PC-3 (cell line): ENCODE data around the gene PLEKHG2. TPM values are rescaled to one million over a fixed set of nuclear protein-coding genes. Genes with fewer than 3 reads are reported as not detected.

Experiments used
- ATAC-seq: fragments of 200-7000 bp; cut with Tn5 transposase; 2 replicates; pipeline ENCODE4 v1.9.1; 2020; ENCODE audit warnings: mild to moderate bottlenecking, moderate library complexity
- BruUV-seq: library from RNA; stranded (reverse); fragments of 400-500 nt; replicated peaks from 2 replicates; lab custom pipeline; 2021; lab: Mats Ljungman, UMichigan
- CTCF ChIA-PET: fragments of 300-600 bp; sonication (Branson Sonifier 250); formaldehyde crosslinking; loops from one replicate; lab custom pipeline; 2022; ENCODE audit warnings: antibody characterized with exemption; lab: Charles Lee
- POLR2A ChIA-PET: fragments of 300-600 bp; sonication (Branson Sonifier 250); formaldehyde crosslinking; loops from one replicate; lab custom pipeline; 2022; ENCODE audit warnings: antibody characterized with exemption; ENCODE audit not compliant: unreplicated experiment; lab: Charles Lee
- DNase-seq: peaks from one replicate; pipeline ENCODE4 v3.0.0-alpha.2; 2015
- H2AFZ ChIP-seq: fragments of 300-600 bp; sonication (generic); 2 replicates; pipeline ENCODE4 v1.6.0; 2016; ENCODE audit warnings: antibody characterized with exemption, low read length
- H3F3A ChIP-seq: fragments of 300-600 bp; sonication (generic); one replicate; pipeline ENCODE4 v1.6.0; 2017; ENCODE audit warnings: antibody characterized with exemption, low read length, control low read depth, mild to moderate bottlenecking; ENCODE audit not compliant: unreplicated experiment
- H3K27ac ChIP-seq: fragments of 300-600 bp; sonication (generic); 2 replicates; pipeline ENCODE4 v1.5.1; 2016; ENCODE audit warnings: mild to moderate bottlenecking, low read length
- H3K27me3 ChIP-seq: fragments of 300-600 bp; sonication (generic); 2 replicates; pipeline ENCODE4 v1.6.1; 2016; ENCODE audit warnings: low read length, mixed read lengths
- H3K36me3 ChIP-seq: fragments of 300-600 bp; sonication (generic); 2 replicates; pipeline ENCODE4 v1.6.1; 2016; ENCODE audit warnings: low read depth, mixed run types, low read length, mixed read lengths
- H3K4me1 ChIP-seq: fragments of 300-600 bp; sonication (generic); 2 replicates; pipeline ENCODE4 v1.5.1; 2016; ENCODE audit warnings: low read length; ENCODE audit not compliant: insufficient read depth
- H3K4me2 ChIP-seq: fragments of 300-600 bp; sonication (generic); 2 replicates; pipeline ENCODE4 v1.6.0; 2016; ENCODE audit warnings: low read length
- H3K4me3 ChIP-seq: fragments of 300-600 bp; sonication (generic); 2 replicates; pipeline ENCODE4 v1.5.1; 2016; ENCODE audit warnings: mild to moderate bottlenecking, low read length, mixed read lengths
- H3K79me2 ChIP-seq: fragments of 300-600 bp; sonication (generic); 2 replicates; pipeline ENCODE4 v1.6.1; 2017; ENCODE audit warnings: low read length, mixed read lengths
- H3K9ac ChIP-seq: fragments of 300-600 bp; sonication (generic); 2 replicates; pipeline ENCODE4 v1.6.0; 2016; ENCODE audit warnings: mild to moderate bottlenecking, low read length
- H3K9me2 ChIP-seq: fragments of 300-600 bp; sonication (generic); replicated peaks from 2 replicates; pipeline ENCODE4 v1.6.1; 2016; ENCODE audit warnings: mixed run types, low read length, mixed read lengths
- H3K9me3 ChIP-seq: fragments of 300-600 bp; sonication (generic); 2 replicates; pipeline ENCODE4 v1.6.1; 2016; ENCODE audit warnings: low read length, mixed read lengths
- H4K20me1 ChIP-seq: fragments of 300-600 bp; sonication (generic); 2 replicates; pipeline ENCODE4 v1.6.1; 2016; ENCODE audit warnings: low read length, mixed read lengths
- CTCF ChIP-seq: fragments of 300-600 bp; sonication (generic); conservative IDR thresholded peaks from 2 replicates; pipeline ENCODE4 v1.5.1; 2017; ENCODE audit warnings: antibody characterized with exemption, low read depth, mild to moderate bottlenecking, low read length
- EZH2 ChIP-seq: fragments of 300-600 bp; sonication (generic); IDR thresholded peaks from one replicate; pipeline ENCODE4 v1.6.1; 2017; ENCODE audit warnings: antibody characterized with exemption, mild to moderate bottlenecking, low read length; ENCODE audit not compliant: unreplicated experiment
- EZH2phosphoT487 ChIP-seq: fragments of 300-600 bp; sonication (generic); IDR thresholded peaks from 2 replicates; pipeline ENCODE4 v1.6.1; 2018; ENCODE audit warnings: mild to moderate bottlenecking, antibody characterized with exemption, low read length, borderline replicate concordance
- intact Hi-C: fragments of 100-400 bp; cut with micrococcal nuclease; formaldehyde crosslinking; loops from 2 replicates; pipeline ENCODE4 v1.9.0; 2023
- total RNA-seq: library from RNA; depleted of rRNA; stranded (reverse); fragments of >200 nt; gene quantifications from 2 replicates; pipeline ENCODE4 v1.2.3, GENCODE V29; 2014

PLEKHG2 gene
- total RNA-seq, 1 experiment from 2014 or later, result 8.3 TPM

- CTCF ChIA-PET, result no interaction called here
- Histone ChIP-seq H2AFZ (no peak overlapping the region), H3K9ac (no peak overlapping the region), H3K27ac (peak overlapping the region; percentile 97; the same call in 1 of the 2 replicates), H3K79me2 (no peaks in the 10 kb centered on the region), H3K36me3 (no peaks in the 10 kb centered on the region), H3K9me2 (no peaks in the 10 kb centered on the region), H3K4me1 (peaks cover 45% of the 10 kb centered on the region), H3F3A (no peaks in the 10 kb centered on the region), H3K4me3 (no peak overlapping the region), H3K9me3 (no peaks in the 10 kb centered on the region), H4K20me1 (no peaks in the 10 kb centered on the region), H3K27me3 (no peaks in the 10 kb centered on the region), H3K4me2 (no peak overlapping the region)
- ATAC-seq (no peak), DNase-seq (no peak)
- POLR2A ChIA-PET, result no interaction called here
- intact Hi-C loops, result no loop called here
- BruUV-seq, result no TSS peak
- TF ChIP-seq EZH2phosphoT487 (no peak), EZH2 (no peak), CTCF (no peak)
Measured at GRCh38 chr19:39401070-39401548, 11.4 kb upstream of the PLEKHG2 start.

GRCh38 chr19:39401549-39402345, 10.7 kb upstream of the PLEKHG2 start:
- Histone ChIP-seq H3K4me3 (peak overlapping the region; percentile 66; the same call in 1 of the 2 replicates), H3K9ac (peak overlapping the region; percentile 92)
- POLR2A ChIA-PET, result interaction anchor here (0.8 kb wide), 1 partner anchor 11 kb away, joined by 4 read pairs; the partner anchor contains the start of genes MED29 and PAF1

More at GRCh38 chr19:39401549-39402345, 10.7 kb upstream of the PLEKHG2 start:
- 0 out of 2 replicates have a peak overlapping the region, but pooled peaks have one; percentile 54 for H2AFZ ChIP-seq
- TSS peak; percentile 21 for BruUV-seq
- no peaks in the 10 kb centered on the region for H3K36me3 ChIP-seq
- peak overlapping the region; percentile 95 for H3K4me2 ChIP-seq
- H3K27me3 ChIP-seq, result no peaks in the 10 kb centered on the region
- TF ChIP-seq EZH2 (no peak), EZH2phosphoT487 (no peak), CTCF (no peak)
- ATAC-seq, result peak; percentile 39
- no peaks in the 10 kb centered on the region for H3K9me3 ChIP-seq
- H3K9me2 ChIP-seq, result no peaks in the 10 kb centered on the region
- peaks cover 48% of the 10 kb centered on the region for H3K4me1 ChIP-seq
- intact Hi-C loops, result no loop called here
- CTCF ChIA-PET, result interaction anchor here (1.0 kb wide), 1 partner anchor 10 kb away, joined by 3 read pairs; no protein-coding TSS in a partner anchor
- peak overlapping the region; percentile 97 for H3K27ac ChIP-seq
- H4K20me1 ChIP-seq, result 0 out of 2 replicates have a peak, but pooled peaks cover under 1% of the 10 kb centered on the region
- peaks cover under 1% of the 10 kb centered on the region for H3K79me2 ChIP-seq
- peak; percentile 76 for DNase-seq
- no peaks in the 10 kb centered on the region for H3F3A ChIP-seq
